K562 (cell line): Measurements from ENCODE around the gene RPH3AL. TPM values are rescaled to one million over a fixed set of nuclear protein-coding genes. Genes with fewer than 3 reads are reported as not detected.

ENCODE experiments used
- ATAC-seq: fragments of 200-7000 bp; cut with Tn5 transposase; 3 replicates; pipeline ENCODE4 v1.9.1; 2020; ENCODE audit warnings: moderate library complexity
- BruUV-seq: library from RNA; stranded (reverse); fragments of 400-500 nt; replicated peaks from 2 replicates; lab custom pipeline; 2021; lab: Mats Ljungman, UMichigan
- CTCF ChIA-PET: fragments of 300-600 bp; formaldehyde crosslinking; extraction: SDS; loops from one replicate; lab custom pipeline; 2021; ENCODE audit warnings: low intra/inter-chr PET ratio; lab: Yijun Ruan, JAX
- POLR2A ChIA-PET: fragments of 300-600, 350-650 bp; sonication (Branson Sonifier 250); formaldehyde crosslinking; extraction: SDS; loops from one replicate; lab custom pipeline; 2021; ENCODE audit warnings: antibody characterized with exemption, inconsistent platforms; lab: Yijun Ruan, JAX
- DNase-seq, 4 experiments: peaks; one replicate each; pipeline versions ENCODE4 v3.0.0 to v3.0.0-alpha.2; 2011 to 2018; ENCODE audit warnings: low spot score in 3 of 4, mixed read lengths in 3 of 4; ENCODE audit errors: extremely low read depth in 1 of 4
- FAIRE-seq: peaks from 2 replicates; lab custom pipeline; 2011; peaks lifted over from hg19 to GRCh38; lab: Jason Lieb, UNC
- H2AFZ ChIP-seq: 2 replicates; pipeline ENCODE4 v1.6.0; 2011; ENCODE audit warnings: low read depth, low read length, control low read depth, inconsistent platforms
- H3K27ac ChIP-seq: fragments of 200-600 bp; 3 replicates; pipeline ENCODE4 v1.8.0; 2011; ENCODE audit warnings: low read depth, mild to moderate bottlenecking, control low read depth, inconsistent platforms, low read length, moderate library complexity, mixed read lengths; ENCODE audit errors: extremely low read depth
- H3K27me3 ChIP-seq, 2 experiments: fragments of 300-600 bp in 1 of 2; 2 replicates in 1 of 2; 3 replicates in 1 of 2; pipeline versions ENCODE4 v1.6.0 to v1.8.0; 2011; ENCODE audit warnings: inconsistent platforms in 2 of 2, low read length in 2 of 2, mild to moderate bottlenecking in 1 of 2, mixed read lengths in 1 of 2, moderate library complexity in 1 of 2; ENCODE audit not compliant: control insufficient read depth in 2 of 2, insufficient read depth in 2 of 2
- H3K36me3 ChIP-seq: fragments of 300-600 bp; 3 replicates; pipeline ENCODE4 v1.8.0; 2011; ENCODE audit warnings: mild to moderate bottlenecking, low read length, inconsistent platforms; ENCODE audit not compliant: control insufficient read depth, insufficient read depth
- H3K4me1 ChIP-seq, 2 experiments: fragments of 200-600 bp in 1 of 2; replicated peaks in 1 of 2; 2 replicates in 1 of 2; 3 replicates in 1 of 2; pipeline versions ENCODE4 v1.5.1 to v1.8.0; 2011; ENCODE audit warnings: inconsistent platforms in 2 of 2, low read length in 2 of 2, mild to moderate bottlenecking in 1 of 2, mixed read lengths in 1 of 2, moderate library complexity in 1 of 2; ENCODE audit not compliant: control insufficient read depth in 2 of 2, insufficient read depth in 2 of 2
- H3K4me2 ChIP-seq: 2 replicates; pipeline ENCODE4 v1.6.1; 2011; ENCODE audit warnings: low read length, control low read depth, inconsistent platforms, mixed read lengths; ENCODE audit not compliant: insufficient read depth
- H3K4me3 ChIP-seq: fragments of 200-600 bp; sonication (generic), shearing (Covaris generic); 2 replicates; pipeline ENCODE4 v1.5.1; 2016; ENCODE audit warnings: control low read depth, inconsistent platforms
- H3K79me2 ChIP-seq: fragments of 200-600 bp; 3 replicates; pipeline ENCODE4 v1.8.0; 2011; ENCODE audit warnings: low read length, inconsistent platforms; ENCODE audit not compliant: control insufficient read depth, insufficient read depth
- H3K9ac ChIP-seq, 2 experiments: 2 replicates each; pipeline versions ENCODE4 v1.6.0 to v1.6.1; 2011; ENCODE audit warnings: low read depth in 2 of 2, low read length in 2 of 2, control low read depth in 1 of 2, inconsistent platforms in 1 of 2, mild to moderate bottlenecking in 1 of 2, mixed read lengths in 1 of 2; ENCODE audit not compliant: insufficient read depth in 1 of 2
- H3K9me1 ChIP-seq: one replicate; pipeline ENCODE4 v1.6.0; 2011; ENCODE audit warnings: inconsistent platforms, mild to moderate bottlenecking, low read length, moderate library complexity; ENCODE audit not compliant: control insufficient read depth, insufficient read depth
- H3K9me3 ChIP-seq: replicated peaks from 2 replicates; pipeline ENCODE4 v1.5.1; 2011; ENCODE audit warnings: low read depth, low read length, inconsistent platforms; ENCODE audit not compliant: control insufficient read depth, insufficient read depth
- H4K20me1 ChIP-seq: replicated peaks from 2 replicates; pipeline ENCODE4 v1.6.1; 2011; ENCODE audit warnings: low read length, inconsistent platforms, mixed read lengths; ENCODE audit not compliant: control insufficient read depth, insufficient read depth
- C11orf30 ChIP-seq: fragments of 450-650 bp; IDR thresholded peaks from 2 replicates; pipeline ENCODE4 v1.6.1; 2016; ENCODE audit warnings: low read depth, mild to moderate bottlenecking
- MYBL2 ChIP-seq, 2 experiments: fragments of 450-650 bp in 1 of 2; sonication (generic) in 1 of 2; formaldehyde crosslinking in 1 of 2; IDR thresholded peaks; 2 replicates each; pipeline versions ENCODE4 v1.6.1 to v1.8.1; 2017 to 2022; ENCODE audit warnings: borderline replicate concordance in 1 of 2, inconsistent platforms in 1 of 2, low read depth in 1 of 2, mild to moderate bottlenecking in 1 of 2, missing genetic modification reagents in 1 of 2, moderate library complexity in 1 of 2
- SOX6 ChIP-seq: fragments of 450-650 bp; IDR thresholded peaks from 2 replicates; pipeline ENCODE4 v1.6.1; 2014; ENCODE audit warnings: mild to moderate bottlenecking
- ZNF696 ChIP-seq: fragments of 250-450 bp; sonication (Bioruptor Pico); conservative IDR thresholded peaks from 2 replicates; pipeline ENCODE4 v1.4.0; 2020; ENCODE audit warnings: mild to moderate bottlenecking, moderate library complexity
- ZNF785 ChIP-seq: fragments of 250-450 bp; sonication (Bioruptor Pico); IDR thresholded peaks from 2 replicates; pipeline ENCODE4 v1.4.0; 2020; ENCODE audit warnings: mild to moderate bottlenecking
- WGBS: fragments of 100-300 bp; shearing (Covaris generic); methylation state at CpG from one replicate; pipeline ENCODE4 v1.1.6; 2016; ENCODE audit warnings: low coverage, mixed read lengths; ENCODE audit not compliant: insufficient coverage; ENCODE audit errors: missing lambda C conversion rate; 5-methylcytosine and 5-hydroxymethylcytosine counted together
- in situ Hi-C: fragments of 300-500 bp; cut with MboI; formaldehyde crosslinking; loops from 4 replicates; pipeline ENCODE4 v1.15.0; 2018; ENCODE audit warnings: inconsistent platforms, mixed read lengths
- intact Hi-C: fragments of 100-400 bp; cut with micrococcal nuclease; formaldehyde crosslinking; loops from 2 replicates; pipeline ENCODE4 v1.14.2; 2022
- polyA plus RNA-seq, 8 experiments: library from polyadenylated mRNA; depleted of rRNA in 4 of 8; stranded (reverse) in 5 of 8; unstranded in 3 of 8; fragments of >200 nt; fragmentation: Nextera tagmentation in 2 of 8; fragmentation: Illumina TruSeq in 1 of 8; extraction: Ambion mirVana in 2 of 8; extraction: Trizol in 1 of 8; gene quantifications; 2 replicates each; pipeline versions ENCODE4 v1.2.1 to v1.2.3, GENCODE V29; 2011 to 2014; ENCODE audit warnings: inconsistent platforms in 1 of 8, missing spikeins in 1 of 8
- total RNA-seq, 7 experiments: library from RNA; depleted of rRNA in 6 of 7; stranded (reverse); fragments of >200 nt in 6 of 7; fragmentation: Illumina TruSeq in 2 of 7; extraction: Trizol in 2 of 7; gene quantifications; 2 replicates each; pipeline versions ENCODE4 v1.2.1 to v1.2.3, GENCODE V29; 2011 to 2021; ENCODE audit warnings: low replicate concordance in 1 of 7
- TF ChIP-seq, protein P1 (sequence below): fragments of 250-450 bp; sonication (Bioruptor Pico); IDR thresholded peaks from 2 replicates; pipeline ENCODE4 v1.8.0; 2022; ENCODE audit warnings: inconsistent platforms
- TF ChIP-seq, protein P2 (sequence below): fragments of 450-650 bp; IDR thresholded peaks from 2 replicates; pipeline ENCODE4 v1.6.1; 2016; ENCODE audit warnings: borderline replicate concordance

RPH3AL gene
- total and polyA plus RNA-seq, 9 of the 15 experiments (the other 6 are each of a cell fraction or from before 2014, with no cell fraction given), result 0.18 to 1.7 (median 0.39) TPM

DNA sequence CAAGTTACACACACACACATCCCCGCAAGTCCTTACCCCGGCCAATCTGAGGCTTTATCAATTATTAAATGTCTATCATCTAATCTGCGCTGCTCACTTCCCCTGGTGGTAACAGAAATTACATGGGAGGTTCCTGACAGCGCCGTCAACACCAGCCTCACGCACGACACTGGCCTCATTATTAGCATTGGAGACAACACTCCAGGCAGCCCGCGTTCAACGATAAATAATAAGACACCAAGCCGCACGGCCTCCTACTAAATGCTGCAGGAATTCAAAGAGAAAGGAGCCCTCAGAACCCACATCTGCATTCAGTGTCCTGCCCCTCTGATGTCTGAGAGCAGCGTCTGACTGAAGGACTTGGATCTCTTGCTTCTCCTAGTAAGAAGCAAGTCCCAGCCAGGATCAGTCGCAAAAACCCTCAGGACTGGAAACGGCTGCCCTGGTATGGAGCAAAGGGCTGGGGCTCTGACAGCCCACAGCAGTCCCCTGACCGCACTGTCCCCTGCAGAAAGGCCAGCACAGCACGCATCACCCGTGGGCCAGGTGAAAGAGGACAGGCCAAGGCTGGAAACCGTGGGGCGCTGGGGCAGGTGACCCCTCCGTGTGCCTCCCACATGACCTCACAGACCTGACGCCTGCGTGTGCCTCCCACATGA lies 7.6 kb upstream of the RPH3AL start (continued):
- TF ChIP-seq, protein P1, sequence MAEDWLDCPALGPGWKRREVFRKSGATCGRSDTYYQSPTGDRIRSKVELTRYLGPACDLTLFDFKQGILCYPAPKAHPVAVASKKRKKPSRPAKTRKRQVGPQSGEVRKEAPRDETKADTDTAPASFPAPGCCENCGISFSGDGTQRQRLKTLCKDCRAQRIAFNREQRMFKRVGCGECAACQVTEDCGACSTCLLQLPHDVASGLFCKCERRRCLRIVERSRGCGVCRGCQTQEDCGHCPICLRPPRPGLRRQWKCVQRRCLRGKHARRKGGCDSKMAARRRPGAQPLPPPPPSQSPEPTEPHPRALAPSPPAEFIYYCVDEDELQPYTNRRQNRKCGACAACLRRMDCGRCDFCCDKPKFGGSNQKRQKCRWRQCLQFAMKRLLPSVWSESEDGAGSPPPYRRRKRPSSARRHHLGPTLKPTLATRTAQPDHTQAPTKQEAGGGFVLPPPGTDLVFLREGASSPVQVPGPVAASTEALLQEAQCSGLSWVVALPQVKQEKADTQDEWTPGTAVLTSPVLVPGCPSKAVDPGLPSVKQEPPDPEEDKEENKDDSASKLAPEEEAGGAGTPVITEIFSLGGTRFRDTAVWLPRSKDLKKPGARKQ (CRISPR knock-in tag), result no peak
- TF ChIP-seq MYBL2 (IDR thresholded peaks at IDR 0.05; ENCODE audit: low read depth) (no peak), MYBL2 (CRISPR knock-in tag; IDR thresholded peaks at IDR 0.05; ENCODE audit: borderline replicate concordance) (no peak), ZNF696 (no peak), ZNF785 (CRISPR knock-in tag) (no peak), SOX6 (no peak), C11orf30 (no peak)

DNA sequence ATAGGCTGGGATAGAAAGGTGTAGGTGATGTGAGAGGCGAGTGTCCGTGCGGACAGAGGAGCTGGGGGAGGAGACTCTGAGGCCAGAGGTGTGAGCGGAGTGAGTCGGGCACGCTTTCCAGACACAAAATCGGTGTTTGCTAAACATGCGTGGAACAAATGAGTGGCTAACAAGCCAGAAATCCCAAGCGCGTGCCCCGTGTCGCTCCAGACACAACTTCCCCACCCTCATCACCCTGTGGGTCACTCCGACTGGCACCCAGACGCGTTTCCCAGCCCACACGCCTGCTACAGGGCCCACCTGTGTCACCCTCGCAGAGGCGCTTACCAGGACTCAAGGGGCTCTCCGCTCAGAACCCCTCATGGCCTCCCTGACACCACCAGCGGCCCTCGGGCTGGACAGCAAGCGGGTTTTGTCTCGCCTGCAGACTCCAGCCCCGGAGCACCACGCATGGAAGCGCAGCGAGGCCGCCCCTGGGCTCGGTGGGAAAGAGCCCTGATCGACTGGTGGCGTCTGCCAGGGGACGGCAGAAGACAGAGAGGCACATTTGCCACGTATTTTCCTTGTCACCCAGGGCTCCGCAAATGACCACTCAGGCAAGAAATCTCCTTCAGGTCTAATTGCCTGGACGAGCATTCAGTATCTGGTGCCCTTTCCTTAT lies 6.0 kb upstream of the RPH3AL start:
- H3K9ac ChIP-seq, result no peak overlapping the region
- TF ChIP-seq, protein P2, sequence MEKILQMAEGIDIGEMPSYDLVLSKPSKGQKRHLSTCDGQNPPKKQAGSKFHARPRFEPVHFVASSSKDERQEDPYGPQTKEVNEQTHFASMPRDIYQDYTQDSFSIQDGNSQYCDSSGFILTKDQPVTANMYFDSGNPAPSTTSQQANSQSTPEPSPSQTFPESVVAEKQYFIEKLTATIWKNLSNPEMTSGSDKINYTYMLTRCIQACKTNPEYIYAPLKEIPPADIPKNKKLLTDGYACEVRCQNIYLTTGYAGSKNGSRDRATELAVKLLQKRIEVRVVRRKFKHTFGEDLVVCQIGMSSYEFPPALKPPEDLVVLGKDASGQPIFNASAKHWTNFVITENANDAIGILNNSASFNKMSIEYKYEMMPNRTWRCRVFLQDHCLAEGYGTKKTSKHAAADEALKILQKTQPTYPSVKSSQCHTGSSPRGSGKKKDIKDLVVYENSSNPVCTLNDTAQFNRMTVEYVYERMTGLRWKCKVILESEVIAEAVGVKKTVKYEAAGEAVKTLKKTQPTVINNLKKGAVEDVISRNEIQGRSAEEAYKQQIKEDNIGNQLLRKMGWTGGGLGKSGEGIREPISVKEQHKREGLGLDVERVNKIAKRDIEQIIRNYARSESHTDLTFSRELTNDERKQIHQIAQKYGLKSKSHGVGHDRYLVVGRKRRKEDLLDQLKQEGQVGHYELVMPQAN, result no peak
- TF ChIP-seq, all 486 proteins: peak for 0
- Histone ChIP-seq H3K79me2 (no peaks in the 10 kb centered on the region), H3K9me3 (no peaks in the 10 kb centered on the region), H3K36me3 (no peaks in the 10 kb centered on the region), H4K20me1 (no peaks in the 10 kb centered on the region), H3K4me1 (no peaks in the 10 kb centered on the region), H2AFZ (no peak overlapping the region), H3K27ac (no peak overlapping the region), H3K9me1 (no peaks in the 10 kb centered on the region), H3K4me2 (no peak overlapping the region), H3K4me3 (no peak overlapping the region), H3K27me3 (peaks cover 0 to 19% of the 10 kb centered on the region in 2 experiments; a peak in 2 of 5 replicates)
- 1% methylated on average over 32 of the region's 35 CpGs for WGBS
- in situ Hi-C loops, result no loop called here
- BruUV-seq, result no TSS peak
- ATAC-seq, result no peak
- no peak for DNase-seq
- ChIA-PET POLR2A (no interaction called here), CTCF (no interaction called here)
- no peak for FAIRE-seq
- intact Hi-C loops, result no loop called here
